Stimulated activated CD4-positive, alpha-beta T cell treated with anti-CD3 and anti-CD28 coated beads, Interleukin-15, amount 100 ng/mL, for 1 hour (primary cell): ENCODE measurements around the gene PI4KA.
"Not testable (repeated sequence)": the region's sequence is repeated elsewhere in the genome, so short reads cannot be mapped to it uniquely, and the experiment has no call there.

ENCODE experiments used
- DNase-seq, 2 donors: peaks; one replicate each; pipeline ENCODE4 v3.0.0-alpha.2; 2020; ENCODE audit warnings: low read depth in 1 of 2, low spot score in 1 of 2

The PI4KA gene

DNA sequence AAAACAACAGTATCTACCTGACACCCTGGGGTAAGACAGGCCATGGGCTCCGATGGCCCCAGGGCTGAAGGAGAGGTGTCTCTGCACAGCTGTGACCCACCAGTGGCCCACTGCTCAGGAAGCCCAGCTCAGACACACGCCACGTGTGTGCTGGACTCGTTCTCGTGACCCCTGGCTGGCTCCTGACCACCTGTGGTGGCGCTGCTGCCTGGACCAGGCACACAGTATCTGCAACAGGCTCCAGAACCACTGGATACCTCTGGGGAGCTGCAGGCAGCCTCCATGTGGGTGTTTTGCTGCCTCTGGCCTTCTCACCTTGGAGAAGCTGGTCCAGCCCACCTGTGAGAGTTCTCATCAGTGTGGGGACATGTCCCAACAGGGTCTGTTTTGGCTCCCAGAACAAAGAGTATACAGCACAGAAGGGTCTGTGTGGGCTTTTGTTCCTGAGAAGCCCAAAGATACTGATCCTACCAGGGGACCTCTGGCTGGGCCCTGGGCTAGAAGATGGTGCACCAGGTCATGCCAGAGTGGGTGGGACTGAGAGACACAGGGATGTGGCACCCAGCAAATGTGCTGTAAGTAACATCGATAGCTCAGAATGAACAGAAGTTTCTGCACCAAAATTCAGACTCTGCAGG is 106.4 kb downstream of the PI4KA start:
- no peak for DNase-seq

DNA sequence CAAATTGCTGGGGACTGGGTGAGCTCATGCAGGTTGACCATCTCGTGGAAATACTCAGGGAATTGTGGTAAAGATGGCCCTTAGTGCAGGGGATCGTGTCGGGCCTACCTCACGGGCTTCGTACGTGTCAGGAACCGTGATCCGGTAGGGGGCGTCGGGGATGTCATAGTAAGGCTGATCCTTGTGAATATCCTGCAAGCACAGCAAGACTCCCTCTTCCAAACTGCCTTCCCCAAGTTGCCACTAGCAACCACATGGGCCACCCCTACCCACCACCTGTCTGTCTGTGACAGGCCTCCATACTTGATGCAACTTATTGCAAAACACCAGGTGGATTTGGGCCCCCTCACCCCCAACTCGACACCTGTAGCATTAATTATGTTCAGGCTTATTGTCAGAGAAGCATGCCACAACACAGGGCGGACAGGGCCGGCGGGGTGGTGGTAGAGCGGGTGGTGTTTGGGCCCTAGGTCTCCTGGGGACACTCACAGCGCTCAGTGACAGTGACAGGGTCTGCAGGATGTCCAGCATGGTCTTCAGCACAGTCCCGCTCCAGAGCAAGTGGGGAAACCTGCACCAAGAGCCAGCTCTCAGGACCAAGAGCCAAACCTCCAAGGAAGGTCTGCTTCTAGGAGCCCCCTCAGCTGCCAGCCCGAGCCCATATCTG is 107.3 kb downstream of the PI4KA start:
- no peak for DNase-seq

DNA sequence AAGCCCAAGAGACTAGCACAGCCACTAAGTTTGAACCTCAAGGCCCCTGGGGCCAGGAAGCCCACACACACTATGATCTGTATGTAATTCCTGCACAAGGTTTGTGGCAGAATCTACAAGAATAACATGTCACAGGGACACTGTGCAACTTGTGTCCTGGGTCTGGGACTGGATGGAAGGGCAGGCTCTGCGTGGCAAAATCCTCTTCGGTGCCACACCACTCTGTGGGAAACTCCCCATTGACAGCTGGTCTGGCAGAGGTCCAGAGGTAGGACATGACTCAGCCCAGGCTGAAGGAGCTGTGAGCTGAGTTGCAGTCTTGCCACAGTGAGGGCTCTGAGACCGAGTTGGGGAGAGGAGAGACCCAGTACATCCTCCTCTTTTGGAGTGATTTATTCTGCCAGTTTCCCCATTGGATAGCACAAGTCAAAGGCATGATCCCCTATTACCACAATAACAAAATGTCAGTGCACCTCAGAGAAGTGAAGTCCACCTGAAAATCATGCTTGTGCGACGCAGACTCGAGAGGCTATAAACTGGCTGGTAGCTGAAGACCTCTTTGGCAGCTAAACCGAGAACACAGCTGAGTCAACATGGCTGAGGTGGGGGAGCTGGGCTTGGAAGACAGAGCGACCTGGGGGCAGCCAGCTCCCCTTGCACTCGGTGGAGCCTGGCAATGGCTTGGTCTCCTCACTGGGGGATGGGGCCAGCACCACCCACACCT is 108.0 kb downstream of the PI4KA start:
- DNase-seq = no peak

DNA sequence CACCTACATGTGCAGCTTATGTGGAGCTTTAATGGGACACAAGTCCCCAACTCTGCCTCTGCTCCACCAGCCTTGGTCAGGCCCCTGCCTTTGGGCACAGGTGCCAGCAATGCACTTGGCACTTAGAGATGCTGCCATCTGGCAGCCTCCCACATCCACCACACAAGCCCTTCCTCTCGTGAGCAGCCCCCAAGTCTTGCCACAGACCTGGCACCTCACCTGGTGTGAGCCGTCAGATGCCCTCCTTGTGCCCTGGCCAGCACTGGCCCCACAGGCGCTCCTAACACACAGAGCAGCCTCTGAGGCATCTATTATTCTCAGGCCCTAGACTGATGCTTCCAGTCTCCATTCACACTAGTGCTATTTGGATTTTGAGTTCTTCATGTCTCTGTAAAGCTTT is 109.2 kb downstream of the PI4KA start:
- no peak for DNase-seq

DNA sequence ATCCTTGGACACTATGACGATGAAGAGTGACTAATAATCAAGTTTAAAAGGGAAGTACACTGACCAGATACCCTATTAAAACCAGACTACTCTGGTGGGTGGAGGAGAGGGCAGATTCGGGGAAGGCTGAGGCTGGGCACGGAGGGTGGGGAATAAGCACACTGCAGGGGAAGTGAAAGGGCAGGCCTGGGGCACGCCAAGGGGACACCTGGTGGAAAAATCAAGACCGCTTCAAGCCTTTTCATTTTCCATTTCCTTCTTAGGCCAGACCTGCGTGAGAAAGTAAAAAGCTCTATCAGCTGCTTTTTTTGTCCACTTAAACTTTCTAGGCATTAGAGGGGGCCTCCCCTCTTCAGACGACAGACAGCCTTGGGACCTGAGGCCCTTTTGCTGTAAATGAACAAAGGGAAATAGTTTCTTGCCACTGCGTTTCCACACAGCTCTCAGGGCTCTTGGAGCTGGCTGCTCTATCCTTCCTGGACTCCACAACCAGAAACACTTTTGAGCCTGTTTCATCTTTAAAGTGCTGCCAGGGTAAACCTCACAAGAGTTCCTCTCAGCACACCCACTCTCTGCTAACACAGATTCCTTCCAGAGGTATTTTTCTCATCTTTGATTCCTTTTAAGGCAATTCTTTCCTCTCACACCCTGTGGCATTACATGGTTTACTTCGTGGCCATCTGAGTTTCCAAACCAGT is 109.7 kb downstream of the PI4KA start:
- no peak for DNase-seq

DNA sequence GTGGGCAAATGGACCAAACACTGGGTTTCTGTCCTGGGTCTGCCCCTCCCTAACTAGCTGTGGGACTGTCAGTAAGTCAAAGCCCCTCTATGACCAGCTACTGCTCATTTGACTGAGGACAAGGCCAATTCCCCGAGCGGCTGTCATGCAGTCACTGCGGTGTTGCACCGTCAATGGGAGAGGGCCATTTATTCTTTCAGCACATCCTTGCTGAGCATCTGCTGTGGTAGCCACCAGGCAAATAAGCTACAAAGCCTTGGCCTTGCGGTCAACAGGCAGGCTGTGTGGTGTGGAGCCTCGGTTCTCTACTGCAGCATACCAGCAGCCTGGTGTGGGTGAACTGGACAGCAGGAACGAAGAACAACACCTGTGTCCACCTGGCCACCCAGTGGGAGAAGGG is 110.5 kb downstream of the PI4KA start:
- DNase-seq = no peak

DNA sequence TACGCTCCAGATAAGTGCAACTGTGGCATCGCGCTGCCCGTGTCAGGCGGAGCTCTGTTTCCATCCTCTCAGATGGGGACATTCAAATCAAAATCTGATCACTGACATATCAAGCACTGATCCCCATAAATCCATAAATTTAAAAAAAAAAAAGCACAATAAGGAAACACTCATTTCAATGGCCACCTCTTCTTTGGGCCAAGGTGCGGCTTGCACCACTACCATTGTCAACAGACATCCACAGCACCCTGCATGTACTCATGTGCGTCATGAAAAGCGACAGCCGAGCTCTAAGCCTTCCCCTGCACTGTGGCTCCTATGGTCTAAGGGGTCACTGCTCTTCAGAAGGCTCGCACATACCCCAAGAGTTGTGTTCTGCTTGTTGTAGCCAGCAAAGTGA is 111.4 kb downstream of the PI4KA start:
- DNase-seq = no peak

DNA sequence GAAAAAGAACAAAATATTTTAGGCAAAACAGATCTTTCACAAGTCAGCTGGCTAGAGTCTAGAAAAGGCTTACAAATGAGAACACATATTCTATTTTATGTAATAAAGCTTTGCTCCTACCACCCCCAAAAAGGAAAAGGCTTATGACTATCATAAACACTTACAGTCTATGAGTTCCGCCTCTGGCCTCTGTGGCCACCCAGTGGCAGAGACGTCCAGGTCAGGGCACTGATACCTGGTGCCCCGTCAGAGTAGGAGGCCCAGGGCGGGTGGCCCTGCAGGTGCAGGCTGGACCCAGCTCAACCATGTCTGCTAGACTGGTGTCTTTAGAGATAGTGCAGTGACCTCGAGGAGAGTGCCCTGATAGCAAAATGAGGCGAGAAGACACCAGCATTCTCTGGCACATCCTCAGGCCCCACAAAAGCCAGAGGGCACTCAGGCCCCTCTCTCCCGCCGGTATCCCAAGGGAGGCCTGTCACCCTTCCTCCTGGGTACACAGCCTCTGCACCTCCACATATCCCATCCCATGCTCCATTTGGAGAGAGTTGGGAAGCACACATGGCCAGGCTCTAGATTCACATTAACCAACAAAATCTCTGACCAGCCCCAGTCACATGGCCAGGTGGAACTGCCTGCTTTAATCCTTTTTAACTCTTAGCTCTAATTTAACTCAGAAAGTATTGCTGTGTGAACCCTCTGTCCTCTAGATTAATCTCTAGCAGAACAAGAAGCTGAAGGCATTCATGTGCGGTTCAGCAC is 112.0 kb downstream of the PI4KA start:
- no peak for DNase-seq

DNA sequence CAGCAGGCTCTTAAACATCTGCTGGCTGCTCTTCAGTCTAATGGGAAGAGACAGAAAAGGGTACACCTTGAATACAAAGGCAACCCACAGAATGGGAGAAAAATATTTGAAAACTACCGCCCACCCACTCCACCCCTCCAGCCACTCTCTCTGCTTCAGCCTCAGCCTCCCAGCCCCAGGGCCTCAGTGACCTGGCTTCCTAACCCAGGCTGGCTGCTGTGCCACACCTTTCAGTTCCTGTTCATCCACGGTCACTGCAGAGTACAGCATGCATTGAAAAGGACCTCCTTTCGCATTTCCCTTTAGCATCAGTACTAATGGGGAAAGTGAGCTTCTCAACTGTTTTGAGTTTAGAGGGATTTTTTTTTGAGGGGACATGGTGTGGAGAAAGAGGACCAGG is 113.5 kb downstream of the PI4KA start:
- no peak for DNase-seq

DNA sequence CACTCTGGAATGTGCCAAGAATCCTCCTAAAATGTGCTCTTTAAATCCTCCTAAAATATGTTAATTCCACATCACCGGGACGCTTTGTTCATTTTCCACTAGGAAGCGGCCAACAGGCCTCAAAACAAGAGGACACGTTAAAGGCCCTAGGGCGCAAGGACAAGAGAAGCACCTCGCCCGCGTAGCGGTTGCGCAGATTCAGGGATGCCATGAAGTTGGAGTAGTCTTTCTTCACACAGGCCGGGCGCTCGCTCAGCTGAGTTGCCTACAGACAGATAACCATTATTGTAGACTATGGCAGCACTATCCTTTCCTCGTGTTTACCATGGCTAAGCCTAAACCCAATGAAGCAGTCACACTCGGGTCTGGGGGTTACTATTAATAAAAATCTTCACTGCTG is 114.2 kb downstream of the PI4KA start:
- no peak for DNase-seq

DNA sequence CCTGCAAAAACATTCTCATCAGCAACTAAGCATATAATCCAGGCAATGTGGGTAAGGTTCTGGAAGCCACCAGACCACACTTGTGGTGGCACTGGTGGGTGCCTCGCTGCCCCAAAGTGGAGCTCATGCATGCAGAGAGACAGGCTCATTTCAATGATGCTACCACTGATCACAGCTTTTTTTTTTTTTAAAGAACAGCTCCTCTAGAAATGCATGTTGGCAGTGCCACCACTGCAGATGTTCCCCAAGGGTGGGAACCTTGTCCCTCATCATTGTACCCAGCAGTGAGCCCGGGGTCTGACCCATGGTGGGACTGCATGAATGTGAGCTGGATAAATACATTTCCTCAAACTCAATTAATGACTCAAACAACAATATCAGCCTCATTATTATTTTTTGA is 115.8 kb downstream of the PI4KA start:
- DNase-seq = no peak

DNA sequence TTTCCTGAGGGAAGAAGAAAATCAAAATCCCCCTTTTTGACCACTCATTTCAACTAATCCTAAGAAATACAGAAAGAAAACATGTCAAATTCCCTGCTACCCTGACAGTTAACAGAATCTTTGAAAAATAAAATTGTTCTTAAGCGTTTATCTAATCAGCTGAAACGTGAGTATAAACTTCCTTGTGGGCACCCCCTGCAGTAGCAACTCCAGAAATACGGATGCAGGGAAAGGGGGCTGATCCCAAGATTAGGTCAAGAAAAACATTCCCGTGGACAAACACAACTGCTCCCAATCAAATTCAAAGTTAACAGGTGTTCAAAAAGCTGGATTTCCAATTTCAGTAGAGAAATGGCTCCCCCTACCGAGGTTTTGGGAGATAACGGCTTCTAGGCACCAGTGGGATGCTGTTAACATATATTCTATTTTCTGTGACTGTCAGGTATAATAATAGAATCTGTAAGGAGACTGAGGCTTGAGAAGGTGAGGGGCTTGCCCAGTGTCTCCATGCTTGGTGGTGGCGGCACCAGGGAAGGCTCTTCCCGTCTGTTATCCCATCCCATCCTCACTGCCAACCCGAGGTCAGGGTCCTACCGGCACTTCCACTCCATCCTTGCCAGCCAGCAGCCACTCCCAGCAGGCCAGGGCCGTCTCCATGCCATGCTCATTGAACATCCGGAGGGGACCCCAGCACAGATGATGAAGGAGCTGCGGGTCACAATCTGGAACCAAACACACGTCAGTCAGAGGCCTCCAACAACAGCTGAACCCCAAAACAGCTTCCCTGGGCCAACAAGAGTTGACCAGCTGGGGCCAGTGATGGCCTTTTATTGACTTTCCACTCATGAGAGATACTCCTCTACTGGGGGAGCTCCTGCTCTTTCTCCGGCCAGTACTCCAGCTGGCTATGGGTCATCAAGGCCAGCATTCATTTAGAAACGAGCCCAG is 116.7 kb downstream of the PI4KA start:
- no peak for DNase-seq

DNA sequence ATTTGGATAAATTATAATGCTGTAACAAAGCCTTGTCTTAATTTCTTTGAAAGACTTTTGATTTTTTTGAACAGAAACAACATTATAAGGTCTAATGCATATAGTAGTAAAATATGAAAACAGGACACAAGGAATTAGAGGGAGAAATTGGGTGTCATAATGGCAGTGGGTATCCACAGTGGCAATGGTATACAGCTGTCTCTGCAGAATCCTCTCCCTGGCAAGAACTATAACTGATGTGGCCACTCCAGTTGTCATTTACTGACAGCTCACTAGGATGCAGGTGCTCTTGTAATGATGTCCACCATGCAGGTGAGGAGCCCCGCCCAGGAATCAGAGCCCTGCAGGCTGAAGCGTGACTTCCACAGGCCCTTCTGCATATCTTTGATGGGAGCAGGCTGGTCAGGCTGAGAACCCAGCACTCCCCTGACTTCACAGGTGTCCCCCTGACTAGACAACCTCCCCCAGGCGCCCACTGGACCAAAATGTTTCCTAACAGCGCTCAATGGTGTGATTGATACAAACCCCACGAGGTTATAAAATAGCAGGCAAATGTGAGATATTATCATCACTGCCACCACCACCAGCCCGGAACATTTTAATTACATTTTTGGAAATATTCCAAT is 117.5 kb downstream of the PI4KA start:
- no peak for DNase-seq

DNA sequence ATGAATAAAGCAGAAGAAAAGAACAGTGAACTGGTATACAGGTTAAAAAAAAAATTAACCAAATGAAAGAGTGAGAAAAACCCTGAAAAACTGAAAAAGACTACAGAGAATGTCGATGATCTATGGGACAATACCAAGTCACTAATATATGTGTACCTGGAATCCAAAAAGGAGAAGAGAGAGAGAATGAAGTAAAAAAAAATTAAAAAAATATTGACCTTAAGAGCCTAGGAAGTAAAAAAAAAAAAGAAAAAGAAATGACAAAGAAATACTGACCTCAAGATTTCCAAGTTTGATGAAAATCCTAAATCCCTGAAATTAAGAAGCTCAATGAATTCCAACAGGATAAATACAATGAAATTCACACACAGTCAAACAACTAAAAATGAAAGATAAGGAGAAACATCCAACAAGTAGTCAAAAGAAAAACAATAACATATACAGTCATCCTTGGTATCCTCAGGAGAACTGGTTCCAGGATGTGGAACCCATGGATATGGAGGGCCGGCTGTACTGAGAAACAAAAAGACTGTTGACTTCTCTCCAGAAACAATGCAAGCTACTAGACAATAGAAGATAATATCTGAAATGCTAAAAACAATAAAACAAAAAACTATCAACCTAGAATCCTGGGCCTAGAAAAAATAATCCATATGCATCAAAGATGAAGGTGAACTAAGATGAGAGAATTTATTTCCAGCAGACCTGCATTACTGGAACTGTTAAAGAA is 118.2 kb downstream of the PI4KA start:
- DNase-seq = no peak

DNA sequence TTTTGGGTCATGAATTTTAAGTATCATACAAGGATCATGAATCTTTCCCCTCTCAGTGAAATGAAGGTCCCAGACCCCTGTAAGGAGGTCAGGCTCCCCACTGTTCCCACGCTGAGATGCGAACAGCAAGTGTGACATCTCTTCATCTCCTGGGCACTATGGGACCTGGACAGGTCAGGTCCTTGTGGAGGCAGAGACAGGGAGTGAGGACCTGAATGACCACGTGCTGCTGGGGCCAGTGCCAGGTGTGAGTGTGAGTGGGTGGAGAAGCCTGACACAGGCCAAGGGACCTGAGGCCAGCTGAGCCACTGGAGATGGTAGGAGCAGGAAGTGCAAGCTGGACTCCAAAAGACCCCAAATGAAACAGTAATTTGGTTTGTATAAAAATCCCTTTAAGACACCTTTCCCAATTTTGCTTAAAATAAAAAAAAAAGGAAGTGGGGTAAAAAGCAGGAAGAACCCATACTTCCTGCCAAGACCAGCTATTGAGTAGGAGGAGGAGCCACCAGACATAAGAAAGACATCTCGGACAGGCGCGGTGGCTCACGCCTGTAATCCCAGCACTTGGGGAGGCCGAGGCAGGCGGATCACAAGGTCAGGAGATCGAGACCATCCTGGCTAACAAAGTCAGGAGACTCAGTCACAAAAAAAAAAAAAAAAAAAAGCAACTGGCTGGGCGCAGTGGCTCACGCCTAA is 120.1 kb downstream of the PI4KA start:
- DNase-seq = no peak

DNA sequence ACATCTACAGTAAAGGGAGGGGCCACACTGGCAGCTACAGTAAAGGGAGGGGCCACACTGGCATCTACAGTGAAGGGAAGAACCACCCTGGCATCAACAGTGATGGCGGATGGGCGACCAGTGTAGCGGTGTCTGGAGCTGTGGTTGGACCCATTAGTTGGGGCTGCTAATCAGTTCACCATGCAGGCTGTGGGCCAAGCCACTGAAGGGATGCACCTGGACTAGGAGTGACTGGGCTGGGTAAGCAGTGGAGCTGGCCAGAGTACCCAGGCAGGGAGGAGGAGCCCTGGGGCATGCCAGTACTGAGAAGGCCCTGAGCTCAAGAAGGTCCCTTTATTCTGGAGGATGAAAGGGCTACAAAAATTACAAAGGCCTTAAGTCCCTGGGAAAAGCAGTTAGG is 121.7 kb downstream of the PI4KA start:
- not testable (repeated sequence) for DNase-seq

DNA sequence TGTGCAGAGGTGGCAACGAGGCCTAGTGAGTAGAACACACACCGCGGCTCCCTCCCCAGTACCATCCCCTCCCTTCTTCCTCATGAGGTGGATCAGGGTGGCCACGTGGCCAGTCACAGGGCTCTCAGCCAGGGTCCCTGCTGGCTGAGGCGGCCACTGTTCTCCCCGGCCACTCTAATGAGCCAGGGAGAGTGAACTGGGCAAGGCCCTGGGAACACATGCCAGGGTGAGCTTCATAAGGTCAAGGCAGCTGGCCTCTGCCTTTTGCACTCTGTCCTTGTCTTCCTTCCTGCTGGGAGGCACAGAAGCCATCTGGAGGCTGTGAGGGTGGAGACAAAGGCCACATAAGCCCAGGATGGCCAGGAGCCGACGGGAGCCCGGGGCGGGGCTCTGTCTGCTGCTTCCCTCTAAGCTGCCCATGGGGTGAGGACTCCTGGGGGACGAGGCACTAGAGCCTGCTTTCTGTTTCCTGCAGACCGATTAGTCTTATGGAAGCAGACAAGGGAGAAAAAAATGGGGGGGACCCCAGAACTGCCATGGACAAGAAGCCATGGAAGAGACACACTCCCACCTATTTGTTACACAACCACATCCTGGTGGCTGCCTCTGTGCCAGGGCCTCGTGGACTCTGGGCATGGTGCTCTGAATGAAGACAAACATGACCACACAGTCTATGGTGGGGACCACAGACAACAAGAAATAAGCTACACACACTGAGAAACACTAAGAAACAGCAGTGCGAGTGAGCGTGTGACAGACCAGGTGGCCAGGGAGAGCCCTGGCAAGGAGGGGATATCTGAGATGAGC is 123.1 kb downstream of the PI4KA start:
- DNase-seq = not testable (repeated sequence)
